Erythroblast (primary cell): ENCODE measurements around the gene LRP1B.

Experiments
- GATA1 ChIP-seq: IDR thresholded peaks from 2 replicates; pipeline ENCODE4 v1.6.1; 2011; ENCODE audit warnings: low read depth, mild to moderate bottlenecking, control low read depth, low read length, moderate library complexity
- POLR2A ChIP-seq: IDR thresholded peaks from 2 replicates; pipeline ENCODE4 v1.6.1; 2011; ENCODE audit warnings: mild to moderate bottlenecking, low read length

DNA sequence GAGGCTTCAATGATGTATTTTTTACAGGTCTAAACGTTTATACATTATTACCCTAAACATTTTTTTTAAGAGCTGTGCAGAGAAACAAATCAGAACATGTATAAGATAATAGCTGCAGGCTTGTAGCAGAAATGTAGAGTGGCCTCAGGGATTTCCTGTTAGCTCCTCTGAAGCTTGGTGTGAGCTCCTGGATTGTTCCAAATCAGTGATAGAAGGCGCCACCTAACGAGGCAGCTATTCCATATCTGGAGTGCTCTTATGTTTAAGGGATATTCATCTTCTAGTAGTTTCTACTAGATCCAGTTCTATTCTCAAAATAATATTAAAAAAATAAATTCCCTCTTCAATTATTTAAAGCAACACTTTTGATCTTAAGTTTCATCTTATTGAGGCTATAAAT lies 93.1 kb downstream of the LRP1B start:
- TF ChIP-seq POLR2A (no peak), GATA1 (no peak)
